Coronary artery (tissue), 2 donors: ENCODE results near the gene KBTBD13.
A peak's percentile ranks its signal among the peaks of the same experiment; 100 is the strongest.

Experiments used
- DNase-seq: peaks from one replicate; pipeline ENCODE4 v3.0.0-alpha.2; 2017; ENCODE audit warnings: low spot score
- H3K27ac ChIP-seq, 2 donors: fragments of 200-600 bp; sonication (generic); one replicate each; pipeline ENCODE4 v1.5.1; 2016 to 2019
- H3K4me3 ChIP-seq: fragments of 200-600 bp; sonication (generic); 2 replicates; pipeline ENCODE4 v1.5.1; 2016; ENCODE audit warnings: mild to moderate bottlenecking, moderate library complexity
- TF ChIP-seq, protein P1 (sequence below): fragments of 200-600 bp; sonication (generic); IDR thresholded peaks from one replicate; pipeline ENCODE4 v1.5.1; 2019; ENCODE audit warnings: antibody characterized with exemption

The KBTBD13 gene

DNA sequence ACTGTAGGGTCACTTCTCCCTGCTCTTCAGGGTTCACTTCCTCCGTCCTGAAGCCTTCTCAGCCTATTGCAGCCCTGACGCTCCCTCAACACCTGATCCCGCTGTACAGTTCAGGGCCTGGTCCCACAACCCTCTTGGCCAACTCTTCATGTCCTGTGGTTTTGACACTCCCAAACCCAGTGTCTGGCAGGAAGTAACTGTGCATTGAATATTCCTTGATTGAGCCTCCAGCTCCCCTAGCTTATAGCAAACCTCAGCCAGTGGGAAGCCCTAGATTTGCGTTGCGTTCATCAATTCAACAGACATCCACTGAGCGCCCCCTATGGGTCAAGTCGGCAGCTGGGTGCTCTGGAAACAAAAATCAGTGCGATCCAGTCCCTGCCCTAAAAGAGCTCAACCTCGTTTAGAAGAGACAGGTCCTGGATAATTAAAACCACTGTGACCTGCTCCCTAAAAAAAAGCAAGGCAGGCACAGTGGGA, 24.9 kb downstream of the KBTBD13 start:
- H3K4me3 ChIP-seq: no peak overlapping the region

DNA sequence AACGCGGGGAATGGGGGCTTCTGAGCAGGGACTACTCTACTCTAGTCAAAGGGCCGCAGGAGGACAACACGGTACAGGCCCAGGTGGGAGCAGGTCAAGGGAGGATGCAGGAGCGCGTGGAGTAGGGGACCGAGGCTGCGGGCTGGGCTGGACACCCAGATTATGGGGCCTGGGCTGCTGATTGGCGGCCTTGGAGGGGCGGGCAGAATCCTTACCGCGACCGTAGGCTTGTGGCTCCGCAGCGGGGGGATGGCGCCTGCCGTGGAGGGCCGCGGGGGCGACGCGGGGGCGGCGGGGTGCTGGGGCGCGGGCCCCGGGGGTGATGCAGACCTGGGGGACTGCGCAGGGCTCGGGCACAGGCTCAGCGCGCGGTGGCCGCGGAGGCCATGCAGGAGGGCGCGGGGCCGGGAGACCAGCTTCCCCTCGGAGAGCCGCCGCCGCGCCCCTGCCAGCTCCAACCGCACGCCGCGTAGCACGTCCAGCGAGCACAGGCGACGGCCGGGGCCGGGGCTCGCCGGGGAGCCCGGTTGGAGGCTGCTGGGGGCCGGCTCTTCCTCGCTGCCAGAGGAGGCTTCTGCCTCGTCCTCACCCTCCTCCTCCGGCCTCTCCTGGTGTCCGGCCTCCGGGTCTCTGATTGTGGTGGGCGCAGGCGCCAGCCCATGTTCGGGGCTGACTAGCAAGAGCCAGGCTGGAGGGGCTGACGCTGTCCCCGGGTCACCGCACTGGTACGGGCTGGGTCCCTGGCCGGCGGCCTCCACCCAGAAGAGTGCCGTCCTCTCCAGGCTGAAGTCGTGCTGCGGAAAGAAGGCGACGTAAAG, 25.6 kb downstream of the KBTBD13 start:
- Histone ChIP-seq H3K4me3 (no peak overlapping the region), H3K27ac (no peak overlapping the region)
- TF ChIP-seq, protein P1, sequence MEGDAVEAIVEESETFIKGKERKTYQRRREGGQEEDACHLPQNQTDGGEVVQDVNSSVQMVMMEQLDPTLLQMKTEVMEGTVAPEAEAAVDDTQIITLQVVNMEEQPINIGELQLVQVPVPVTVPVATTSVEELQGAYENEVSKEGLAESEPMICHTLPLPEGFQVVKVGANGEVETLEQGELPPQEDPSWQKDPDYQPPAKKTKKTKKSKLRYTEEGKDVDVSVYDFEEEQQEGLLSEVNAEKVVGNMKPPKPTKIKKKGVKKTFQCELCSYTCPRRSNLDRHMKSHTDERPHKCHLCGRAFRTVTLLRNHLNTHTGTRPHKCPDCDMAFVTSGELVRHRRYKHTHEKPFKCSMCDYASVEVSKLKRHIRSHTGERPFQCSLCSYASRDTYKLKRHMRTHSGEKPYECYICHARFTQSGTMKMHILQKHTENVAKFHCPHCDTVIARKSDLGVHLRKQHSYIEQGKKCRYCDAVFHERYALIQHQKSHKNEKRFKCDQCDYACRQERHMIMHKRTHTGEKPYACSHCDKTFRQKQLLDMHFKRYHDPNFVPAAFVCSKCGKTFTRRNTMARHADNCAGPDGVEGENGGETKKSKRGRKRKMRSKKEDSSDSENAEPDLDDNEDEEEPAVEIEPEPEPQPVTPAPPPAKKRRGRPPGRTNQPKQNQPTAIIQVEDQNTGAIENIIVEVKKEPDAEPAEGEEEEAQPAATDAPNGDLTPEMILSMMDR: no peak
- no peak for DNase-seq

More for the DNA sequence above, 24.9 kb downstream of the KBTBD13 start:
- TF ChIP-seq, protein P1: peak; percentile 59
- no peak for DNase-seq
- no peak overlapping the region for H3K27ac ChIP-seq

DNA sequence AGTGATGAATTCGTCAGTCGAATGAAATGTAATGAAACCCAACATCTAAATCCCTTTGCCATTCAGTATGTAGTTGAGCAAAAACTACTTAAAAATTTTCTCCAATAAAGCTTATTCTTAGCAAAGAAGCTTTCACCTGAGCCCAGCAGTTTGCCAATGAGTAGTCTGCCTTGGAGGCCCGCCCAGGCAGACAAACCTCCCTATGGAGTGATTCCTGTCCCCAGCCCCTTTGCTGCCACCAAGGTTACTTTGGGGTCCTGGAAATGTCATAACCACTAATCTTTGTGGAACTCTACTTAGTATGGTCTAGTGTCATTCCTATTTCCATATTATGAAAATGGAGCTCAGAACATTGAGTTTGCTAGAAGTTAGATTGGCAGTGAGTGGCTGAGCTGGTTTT, 26.4 kb downstream of the KBTBD13 start:
- DNase-seq: no peak
- H3K27ac ChIP-seq: no peak overlapping the region
- TF ChIP-seq, protein P1: no peak

DNA sequence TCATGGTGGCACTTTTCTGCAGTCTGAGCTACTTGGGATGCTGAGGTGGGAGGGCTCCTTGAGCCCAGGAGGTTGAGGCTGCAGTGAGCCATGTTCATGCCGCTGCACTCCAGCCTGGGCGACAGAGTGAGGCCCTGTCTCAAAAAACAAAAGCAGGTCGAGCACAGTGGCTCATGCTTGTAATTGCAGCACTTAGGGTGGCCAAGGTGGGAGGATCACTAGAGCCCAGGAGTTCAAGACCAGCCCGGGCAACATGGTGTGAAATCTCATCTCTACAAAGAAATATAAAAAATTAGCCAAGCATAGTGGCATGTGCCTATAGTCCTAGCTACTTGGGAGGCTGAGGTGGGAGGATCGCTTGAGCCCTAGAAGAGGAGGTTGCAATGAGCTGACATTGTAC, 28.5 kb downstream of the KBTBD13 start:
- DNase-seq: no peak

More for the DNA sequence above, 26.4 kb downstream of the KBTBD13 start:
- no peak overlapping the region for H3K4me3 ChIP-seq

DNA sequence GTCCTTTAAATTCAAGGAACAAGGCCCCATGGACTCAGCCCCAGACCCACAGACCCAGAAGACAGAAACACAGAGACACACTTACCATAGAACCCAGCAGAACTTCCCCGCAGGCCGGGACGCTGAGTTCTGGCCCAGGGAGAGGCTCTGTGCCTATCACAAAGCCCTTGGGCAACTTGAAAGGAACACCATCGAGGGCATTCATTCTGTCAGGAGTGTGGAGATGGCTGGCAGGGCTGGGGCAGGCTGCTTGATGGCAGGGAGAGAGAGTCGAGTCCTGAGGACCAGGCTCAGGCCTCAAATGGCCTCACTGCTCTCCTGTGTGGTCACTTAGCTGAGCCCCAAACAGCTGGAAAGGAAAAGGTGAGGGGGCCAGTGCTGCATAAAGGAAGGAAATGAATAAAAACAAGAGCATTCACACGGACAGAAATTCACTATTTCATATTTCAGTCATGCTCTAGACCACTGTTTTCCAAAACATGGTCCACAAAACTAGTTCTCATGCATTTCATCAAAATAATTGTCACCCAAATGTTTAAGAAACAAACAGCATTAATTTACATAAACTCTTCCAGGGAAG, 29.6 kb downstream of the KBTBD13 start:
- DNase-seq: no peak
- Histone ChIP-seq H3K27ac (no peak overlapping the region), H3K4me3 (no peak overlapping the region)
- TF ChIP-seq, protein P1: no peak

More for the DNA sequence above, 28.5 kb downstream of the KBTBD13 start:
- TF ChIP-seq, protein P1: no peak
- no peak overlapping the region for H3K27ac ChIP-seq
- no peak overlapping the region for H3K4me3 ChIP-seq

DNA sequence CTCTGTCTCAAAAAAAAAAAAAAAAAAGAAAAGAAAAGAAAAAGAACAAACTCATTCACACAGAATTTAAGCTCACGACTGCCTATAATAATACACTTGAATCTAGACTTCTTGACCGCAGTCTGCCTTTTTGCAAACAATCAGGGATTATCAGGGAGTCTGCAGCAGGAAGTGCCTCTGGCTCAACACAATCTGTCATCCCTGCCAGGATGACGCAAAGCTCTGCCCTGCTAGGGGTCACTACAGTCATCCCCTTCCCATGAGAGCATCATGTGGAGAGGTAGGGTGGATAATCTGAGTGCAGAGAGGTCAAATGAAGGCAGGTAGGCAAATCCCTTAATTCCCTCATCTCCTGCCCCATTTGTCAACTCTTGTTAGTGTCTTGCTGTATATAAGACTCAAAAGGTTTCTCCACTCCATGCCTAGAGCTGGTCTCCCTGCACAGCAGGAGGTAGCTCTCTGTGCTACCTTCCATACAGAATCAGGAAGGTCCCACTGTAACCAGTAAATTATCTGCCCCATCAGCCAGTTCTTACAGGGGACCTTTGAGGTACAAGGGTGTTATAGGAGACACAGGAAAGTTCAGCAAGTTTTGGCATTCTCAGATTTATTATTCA, 34.2 kb downstream of the KBTBD13 start:
- TF ChIP-seq, protein P1: no peak
- Histone ChIP-seq H3K4me3 (no peak overlapping the region), H3K27ac (peak overlapping the region in 1 of 2 donors; percentile 35)
- no peak for DNase-seq
